Stimulated activated CD8-positive, alpha-beta memory T cell treated with anti-CD3 and anti-CD28 coated beads, Interleukin-15, amount 100 ng/mL, for 24 hours (primary cell): ENCODE results near the gene GUCY2D.

ENCODE experiments used
- DNase-seq: peaks from one replicate; pipeline ENCODE4 v3.0.0-alpha.2; 2020; ENCODE audit warnings: low read depth

GUCY2D gene

GRCh38 chr17:7992516-7992915 is 9.9 kb upstream of the GUCY2D start:
- DNase-seq = no peak

- no peak for DNase-seq
Measured at GRCh38 chr17:7992924-7993323, 9.5 kb upstream of the GUCY2D start.

- no peak for DNase-seq
Measured at GRCh38 chr17:7993972-7994589, 8.3 kb upstream of the GUCY2D start.

- DNase-seq = no peak
Measured at GRCh38 chr17:7995724-7996123, 6.7 kb upstream of the GUCY2D start.

- no peak for DNase-seq
Measured at GRCh38 chr17:7997186-7997585, 5.2 kb upstream of the GUCY2D start.

- no peak for DNase-seq
Measured at GRCh38 chr17:8002721-8003593, 542 bp downstream of the GUCY2D start.

- no peak for DNase-seq
Measured at GRCh38 chr17:8003594-8004181, 1.3 kb downstream of the GUCY2D start.

- no peak for DNase-seq
Measured at GRCh38 chr17:8004899-8005298, 2.5 kb downstream of the GUCY2D start.

- no peak for DNase-seq
Measured at GRCh38 chr17:8005357-8005756, 2.9 kb downstream of the GUCY2D start.

GRCh38 chr17:8005967-8006730 is 3.7 kb downstream of the GUCY2D start:
- no peak for DNase-seq

GRCh38 chr17:8006836-8007680 is 4.6 kb downstream of the GUCY2D start:
- DNase-seq = no peak

- no peak for DNase-seq
Measured at GRCh38 chr17:8007836-8008235, 5.4 kb downstream of the GUCY2D start.

GRCh38 chr17:8012045-8012580 is 9.7 kb downstream of the GUCY2D start:
- DNase-seq = no peak

GRCh38 chr17:8012996-8013640 is 10.7 kb downstream of the GUCY2D start:
- no peak for DNase-seq

GRCh38 chr17:8013731-8014557 is 11.5 kb downstream of the GUCY2D start:
- DNase-seq = no peak

GRCh38 chr17:8014558-8014850 is 12.1 kb downstream of the GUCY2D start:
- DNase-seq = no peak

GRCh38 chr17:8015236-8015956 is 13.0 kb downstream of the GUCY2D start:
- DNase-seq = no peak

- no peak for DNase-seq
Measured at GRCh38 chr17:8015957-8016631, 13.7 kb downstream of the GUCY2D start.
